Pancreas (tissue), 10 donors: ENCODE measurements around the gene CDKN1A. TPM values are rescaled to one million over a fixed set of nuclear protein-coding genes. Genes with fewer than 3 reads are reported as not detected.

Experiments
- ATAC-seq, 4 donors: fragments of 200-7000 bp; cut with Tn5 transposase; one replicate each; pipeline versions ENCODE4 v1.8.0 to v1.9.1; 2020; ENCODE audit warnings: mild to moderate bottlenecking in 4 of 4, moderate library complexity in 4 of 4
- DNase-seq, 6 donors: peaks; one replicate each; pipeline ENCODE4 v3.0.0-alpha.2; 2020
- FAIRE-seq: peaks from 2 replicates; lab custom pipeline; 2012; peaks lifted over from hg19 to GRCh38; lab: Jason Lieb, UNC
- H3K27ac ChIP-seq, 4 donors: fragments of 200-600 bp; sonication (generic); 1 replicate in 3 of 4; 2 replicates in 1 of 4; pipeline versions ENCODE4 v1.5.0 to v1.8.0; 2020
- H3K27me3 ChIP-seq, 4 donors: fragments of 200-600 bp; one replicate each; pipeline ENCODE4 v1.8.0; 2021
- H3K36me3 ChIP-seq, 3 donors: fragments of 200-600 bp; sonication (generic) in 1 of 3; one replicate each; pipeline versions ENCODE4 v1.5.0 to v1.8.0; 2020 to 2021
- H3K4me1 ChIP-seq, 3 donors: fragments of 200-600 bp; one replicate each; pipeline ENCODE4 v1.8.0; 2021
- H3K4me3 ChIP-seq, 4 donors: fragments of 200-600 bp; sonication (generic) in 2 of 4; one replicate each; pipeline versions ENCODE4 v1.5.0 to v1.8.0; 2020 to 2021
- H3K9me3 ChIP-seq, 4 donors: fragments of 200-600 bp; one replicate each; pipeline ENCODE4 v1.8.0; 2021
- WGBS, 2 donors: extraction: QIAGEN DNeasy Blood & Tissue Kit; methylation state at CpG; one replicate each; pipeline ENCODE4 v1.1.7; 2013; 5-methylcytosine and 5-hydroxymethylcytosine counted together
- intact Hi-C, 3 donors: fragments of 100-400 bp; cut with DNase I; formaldehyde crosslinking; loops; one replicate each; pipeline versions ENCODE4 v1.11.1 to v1.14.2; 2022
- polyA plus RNA-seq, 2 donors: library from polyadenylated mRNA; stranded (reverse); fragments of 200-250 nt; gene quantifications; one replicate each; pipeline ENCODE4 v1.2.3, GENCODE V29; 2013
- total RNA-seq, 6 donors: library from RNA; stranded (reverse); fragmentation: NEBNext Ultra II Directional in 4 of 6; extraction: Animal tissue kit (Norgen Biotek cat#: 25700) in 4 of 6; gene quantifications; one replicate each; pipeline versions ENCODE4 v1.2.1 to v1.2.4, GENCODE V29; 2021 to 2023
- TF ChIP-seq, protein P1 (sequence below), 4 donors: fragments of 200-600 bp; sonication (generic) in 3 of 4; IDR thresholded peaks; one replicate each; pipeline versions ENCODE4 v1.5.0 to v1.8.0; 2021; ENCODE audit warnings: antibody characterized with exemption in 4 of 4
- donor health status: healthy with polysubstance abuse.
- donor health status: DM: no; HTN: no; CAD: no; lungs with moderate emphysema.
- donor health status: DM: no; HTN: no; CAD: no.
- donor health status: control.
- donor health status: control.
- donor health status: Bipolar disorder and iron deficiency.
- donor health status: DM: yes; HTN: yes; CAD: no.
- donor health status: DM: no; HTN: no; CAD: no.
- donor health status: DM: no; HTN: no; CAD: no.
- donor health status: DM: yes; HTN: yes; CAD: no.

CDKN1A gene
- total and polyA plus RNA-seq, 8 donors: 22.3 to 178 (median 44.1) TPM

DNA sequence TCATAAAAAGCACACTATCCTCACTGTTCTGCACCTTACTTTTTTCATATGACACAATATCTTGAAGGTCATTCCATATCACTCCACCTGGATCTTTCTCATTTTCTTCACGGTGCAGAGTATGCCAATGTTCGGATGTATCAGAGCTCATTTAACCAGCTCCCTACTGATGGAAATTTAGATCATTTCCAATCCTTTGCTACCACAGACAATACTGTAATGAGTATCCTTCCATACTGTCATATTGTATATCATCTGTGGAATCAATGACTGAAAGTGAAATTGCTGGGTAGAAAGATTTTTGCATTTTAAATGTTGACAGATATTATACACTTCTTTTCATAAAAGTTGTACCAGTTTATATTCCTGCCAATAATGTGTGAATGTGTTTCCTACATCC is 16.9 kb downstream of the CDKN1A start:
- ATAC-seq (no peak), FAIRE-seq (no peak), DNase-seq (no peak)
- H3K4me3 ChIP-seq: no peak overlapping the region
- 23 to 30% methylated on average over 2 of the region's 2 CpGs for WGBS, 2 donors
- H3K4me1 ChIP-seq: peaks cover 0 to 6% (median 6%) of the 10 kb centered on the region in 3 donors
- H3K27me3 ChIP-seq: no peaks in the 10 kb centered on the region
- intact Hi-C loops: no loop called here
- no peaks in the 10 kb centered on the region for H3K9me3 ChIP-seq
- H3K27ac ChIP-seq: no peak overlapping the region
- no peaks in the 10 kb centered on the region for H3K36me3 ChIP-seq
- TF ChIP-seq, protein P1, sequence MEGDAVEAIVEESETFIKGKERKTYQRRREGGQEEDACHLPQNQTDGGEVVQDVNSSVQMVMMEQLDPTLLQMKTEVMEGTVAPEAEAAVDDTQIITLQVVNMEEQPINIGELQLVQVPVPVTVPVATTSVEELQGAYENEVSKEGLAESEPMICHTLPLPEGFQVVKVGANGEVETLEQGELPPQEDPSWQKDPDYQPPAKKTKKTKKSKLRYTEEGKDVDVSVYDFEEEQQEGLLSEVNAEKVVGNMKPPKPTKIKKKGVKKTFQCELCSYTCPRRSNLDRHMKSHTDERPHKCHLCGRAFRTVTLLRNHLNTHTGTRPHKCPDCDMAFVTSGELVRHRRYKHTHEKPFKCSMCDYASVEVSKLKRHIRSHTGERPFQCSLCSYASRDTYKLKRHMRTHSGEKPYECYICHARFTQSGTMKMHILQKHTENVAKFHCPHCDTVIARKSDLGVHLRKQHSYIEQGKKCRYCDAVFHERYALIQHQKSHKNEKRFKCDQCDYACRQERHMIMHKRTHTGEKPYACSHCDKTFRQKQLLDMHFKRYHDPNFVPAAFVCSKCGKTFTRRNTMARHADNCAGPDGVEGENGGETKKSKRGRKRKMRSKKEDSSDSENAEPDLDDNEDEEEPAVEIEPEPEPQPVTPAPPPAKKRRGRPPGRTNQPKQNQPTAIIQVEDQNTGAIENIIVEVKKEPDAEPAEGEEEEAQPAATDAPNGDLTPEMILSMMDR (IDR thresholded peaks at IDR 0.05): no peak

DNA sequence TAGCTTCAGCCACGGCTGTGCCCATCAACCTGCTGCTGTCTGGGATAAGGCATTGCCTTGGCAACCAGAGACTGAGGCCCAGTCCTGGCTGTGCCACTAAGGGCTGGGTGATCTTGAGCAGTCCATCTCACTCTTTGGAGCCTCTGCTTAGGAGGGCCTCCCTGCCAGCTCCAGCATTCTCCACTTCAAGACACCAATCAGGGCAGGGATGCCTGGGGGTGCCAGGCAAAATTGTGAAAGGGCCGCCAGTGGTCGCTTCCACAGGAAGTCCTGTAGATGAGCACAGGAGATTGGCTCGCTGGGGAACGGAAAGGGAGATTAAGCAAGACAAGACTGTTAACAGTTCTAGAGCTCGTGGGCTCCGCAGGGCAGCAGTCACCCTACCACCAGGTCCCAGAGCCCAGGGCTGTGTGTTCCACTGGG is 19.0 kb downstream of the CDKN1A start, which contains the start of gene RAB44:
Gene RAB44, plus strand, starts transcription at position 346 of the 423 bp plus-strand sequence. CDS start 6,410 bp downstream, outside the sequence.
- no peak within 1 kb of the TSS for H3K27ac ChIP-seq
- intact Hi-C loops: no loop called here
- H3K36me3 ChIP-seq: no peaks in the 10 kb centered on the region
- peaks cover 0 to 6% (median 6%) of the 10 kb centered on the region in 3 donors for H3K4me1 ChIP-seq
- TF ChIP-seq, protein P1 (IDR thresholded peaks at IDR 0.05): no peak
- H3K9me3 ChIP-seq: no peaks in the 10 kb centered on the region
- no peak within 1 kb of the TSS for H3K4me3 ChIP-seq
- DNase-seq: peak in 1 of 6 donors; percentile 5
- FAIRE-seq: no peak
- no peaks in the 10 kb centered on the region for H3K27me3 ChIP-seq
- ATAC-seq: no peak
- 92 to 94% methylated on average over 7 of the region's 7 CpGs for WGBS, 2 donors

DNA sequence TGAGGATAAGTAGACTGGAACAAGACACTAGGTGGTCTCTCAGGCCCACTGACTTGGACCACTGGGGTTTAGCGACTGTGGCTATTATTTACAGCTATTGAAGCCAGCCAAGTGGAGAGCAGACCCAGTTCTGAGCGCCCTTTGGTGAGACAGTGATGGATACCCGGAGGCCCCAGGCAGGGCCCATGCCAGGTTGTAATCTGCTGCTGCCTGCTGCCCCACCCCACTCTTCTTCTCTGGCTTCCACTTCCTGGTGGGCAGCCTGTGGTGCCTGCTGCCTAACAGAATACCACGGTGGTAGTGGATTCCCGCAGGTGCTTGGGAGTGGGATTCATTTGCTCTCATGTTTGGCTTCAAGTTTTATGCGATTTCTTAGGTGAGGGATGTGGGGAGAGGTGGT is 19.7 kb downstream of the CDKN1A start:
- intact Hi-C loops: no loop called here
- H3K36me3 ChIP-seq: no peaks in the 10 kb centered on the region
- H3K4me1 ChIP-seq: peaks cover 0 to 6% (median 0%) of the 10 kb centered on the region in 3 donors
- H3K27me3 ChIP-seq: no peaks in the 10 kb centered on the region
- FAIRE-seq: no peak
- DNase-seq: peak in 1 of 6 donors; percentile 5
- TF ChIP-seq, protein P1 (IDR thresholded peaks at IDR 0.05): no peak
- ATAC-seq: no peak
- 91 to 94% methylated on average over 6 of the region's 6 CpGs for WGBS, 2 donors
- H3K9me3 ChIP-seq: no peaks in the 10 kb centered on the region
- H3K4me3 ChIP-seq: no peak overlapping the region
- no peak overlapping the region for H3K27ac ChIP-seq

DNA sequence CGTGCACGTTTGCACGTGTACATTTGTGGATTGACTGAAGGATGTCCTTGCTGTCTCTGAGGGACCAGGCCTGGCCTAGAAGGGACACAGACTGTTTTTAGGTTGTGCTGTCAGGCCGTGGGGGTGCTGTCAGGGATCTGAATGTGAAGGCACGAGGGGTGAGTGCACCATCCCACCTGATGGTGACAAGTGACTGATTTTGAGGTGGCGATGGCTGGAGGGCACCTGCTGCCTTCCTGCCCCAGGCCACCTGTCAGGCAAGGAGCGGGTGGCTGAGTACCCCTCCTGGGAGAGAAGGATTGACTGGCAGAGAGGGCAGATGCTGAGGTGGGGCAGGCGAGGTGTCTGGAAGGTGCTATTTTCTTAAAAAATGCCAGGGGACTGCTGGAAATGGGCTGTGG is 20.4 kb downstream of the CDKN1A start:
- Histone ChIP-seq H3K4me3 (no peak overlapping the region), H3K4me1 (peaks cover 0 to 6% (median 0%) of the 10 kb centered on the region in 3 donors), H3K9me3 (no peaks in the 10 kb centered on the region), H3K27ac (no peak overlapping the region), H3K27me3 (no peaks in the 10 kb centered on the region), H3K36me3 (no peaks in the 10 kb centered on the region)
- ATAC-seq (no peak), DNase-seq (peak in 1 of 6 donors; percentile 3), FAIRE-seq (no peak)
- TF ChIP-seq, protein P1 (IDR thresholded peaks at IDR 0.05): no peak
- 87 to 91% methylated on average over 8 of the region's 8 CpGs for WGBS, 2 donors
- intact Hi-C loops: no loop called here

DNA sequence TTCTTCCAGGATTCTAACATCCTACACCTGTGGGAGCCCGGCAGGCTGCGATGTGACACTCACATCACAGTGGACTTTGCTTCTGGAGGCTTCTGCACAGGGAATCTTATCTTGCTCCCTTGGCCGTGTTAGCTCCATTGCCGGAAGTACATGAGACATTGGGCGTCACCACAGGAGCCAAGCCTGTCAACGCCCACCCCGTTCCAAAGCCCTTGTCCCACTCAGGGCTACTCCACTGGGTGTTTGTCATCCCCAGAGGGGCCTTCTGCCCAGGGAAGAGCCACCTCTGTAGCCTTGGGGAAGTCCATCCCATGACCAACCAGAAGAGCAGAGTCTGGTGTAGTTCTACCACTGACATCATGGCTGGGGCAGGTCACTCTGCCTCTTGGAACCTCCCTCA is 20.8 kb downstream of the CDKN1A start:
- no peaks in the 10 kb centered on the region for H3K9me3 ChIP-seq
- WGBS, 2 donors: 76 to 78% methylated on average over 7 of the region's 7 CpGs
- H3K4me3 ChIP-seq: no peak overlapping the region
- peak in 1 of 6 donors; percentile 7 for DNase-seq
- H3K27me3 ChIP-seq: no peaks in the 10 kb centered on the region
- FAIRE-seq: no peak
- ATAC-seq: no peak
- H3K27ac ChIP-seq: no peak overlapping the region
- no peaks in the 10 kb centered on the region for H3K36me3 ChIP-seq
- TF ChIP-seq, protein P1 (IDR thresholded peaks at IDR 0.05): no peak
- intact Hi-C loops: no loop called here
- H3K4me1 ChIP-seq: peaks cover 0 to 6% (median 0%) of the 10 kb centered on the region in 3 donors
